Osteocyte (in vitro differentiated cells): Measurements from ENCODE around the gene ITGA7. TPM values are rescaled to one million over a fixed set of nuclear protein-coding genes. Genes with fewer than 3 reads are reported as not detected.

Source experiments
- DNase-seq: peaks from one replicate; pipeline ENCODE4 v3.0.0; 2021; ENCODE audit warnings: mixed read lengths; ENCODE audit not compliant: unreplicated experiment; ENCODE audit errors: extremely low spot score
- H3K27ac Mint-ChIP-seq: one replicate; pipeline ENCODE4 v1.8.0; 2021; ENCODE audit warnings: mild to moderate bottlenecking, mixed read lengths; ENCODE audit not compliant: unreplicated experiment
- H3K27me3 Mint-ChIP-seq: one replicate; pipeline ENCODE4 v1.8.0; 2021; ENCODE audit warnings: mixed read lengths; ENCODE audit not compliant: unreplicated experiment
- H3K36me3 Mint-ChIP-seq: one replicate; pipeline ENCODE4 v1.8.0; 2021; ENCODE audit warnings: mixed read lengths; ENCODE audit not compliant: unreplicated experiment
- H3K4me1 Mint-ChIP-seq: one replicate; pipeline ENCODE4 v1.8.0; 2021; ENCODE audit warnings: mixed read lengths; ENCODE audit not compliant: unreplicated experiment
- H3K4me3 Mint-ChIP-seq: one replicate; pipeline ENCODE4 v1.8.0; 2021; ENCODE audit warnings: mild to moderate bottlenecking, moderate library complexity, mixed read lengths; ENCODE audit not compliant: unreplicated experiment
- H3K9me3 Mint-ChIP-seq: one replicate; pipeline ENCODE4 v1.8.0; 2021; ENCODE audit warnings: mixed read lengths; ENCODE audit not compliant: unreplicated experiment
- total RNA-seq: library from RNA; stranded (reverse); gene quantifications from 2 replicates; pipeline ENCODE4 v1.2.1, GENCODE V29; 2021
- TF ChIP-seq, protein P1 (sequence below): fragments of 200-600 bp; sonication (generic); IDR thresholded peaks from 2 replicates; pipeline ENCODE4 v1.5.0; 2021; ENCODE audit warnings: antibody characterized with exemption, mild to moderate bottlenecking, moderate library complexity

ITGA7 gene
- total RNA-seq, 1 donor from 2014 or later = 5.7 TPM

DNA sequence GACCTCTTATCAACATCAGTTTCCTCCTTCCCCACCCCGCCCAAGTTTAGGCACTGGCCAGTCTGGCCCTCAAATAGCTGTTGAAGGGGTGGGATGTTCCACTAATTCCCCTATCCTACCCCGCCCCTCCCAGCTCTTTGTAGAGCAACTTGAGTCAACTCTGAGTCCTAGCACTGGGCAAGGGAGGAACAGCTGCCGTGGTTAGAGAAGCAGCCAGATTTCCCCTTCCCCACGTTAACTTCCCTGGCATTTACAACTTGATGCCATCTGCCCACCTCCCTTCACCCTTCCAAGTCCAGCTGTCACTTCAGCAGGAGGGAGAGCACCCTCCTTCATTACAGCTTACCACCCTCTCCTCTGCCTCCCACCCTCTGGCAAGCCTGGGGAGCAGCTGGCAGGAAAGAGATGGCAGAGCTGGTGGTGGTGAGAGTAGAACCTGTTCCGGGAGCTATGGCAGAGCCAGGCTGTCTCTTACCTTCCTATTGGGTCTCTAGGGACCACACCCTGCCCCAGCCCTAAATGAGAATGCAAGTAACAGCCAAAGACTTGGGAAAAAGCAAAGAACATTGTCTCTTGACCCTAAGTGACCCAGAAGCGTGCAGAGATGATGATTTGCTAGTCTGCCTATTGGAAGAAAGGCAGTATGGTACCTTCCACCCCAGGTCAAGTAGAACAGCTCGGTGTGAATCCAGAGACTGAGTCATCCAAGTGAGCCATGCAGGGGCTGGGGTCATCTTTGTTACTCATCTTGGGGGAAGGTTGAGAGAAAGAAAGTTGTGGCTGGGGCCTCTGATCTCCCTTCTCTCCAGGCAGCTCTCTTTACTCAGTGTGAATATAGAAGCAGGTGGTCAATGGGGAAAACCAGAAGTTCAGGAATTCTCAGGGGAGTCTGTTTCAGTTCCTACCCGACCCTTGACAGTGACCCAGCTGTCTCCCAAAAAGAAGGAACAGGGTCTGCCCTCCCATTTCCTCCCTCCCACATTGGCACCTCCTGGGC lies 9.6 kb upstream of the ITGA7 start:
- Mint-ChIP-seq H3K4me1 (peaks cover 51% of the 10 kb centered on the region), H3K27me3 (peaks cover 4% of the 10 kb centered on the region), H3K36me3 (no peaks in the 10 kb centered on the region), H3K4me3 (peak overlapping the region; percentile 91), H3K9me3 (no peaks in the 10 kb centered on the region), H3K27ac (peak overlapping the region; percentile 95)
- TF ChIP-seq, protein P1, sequence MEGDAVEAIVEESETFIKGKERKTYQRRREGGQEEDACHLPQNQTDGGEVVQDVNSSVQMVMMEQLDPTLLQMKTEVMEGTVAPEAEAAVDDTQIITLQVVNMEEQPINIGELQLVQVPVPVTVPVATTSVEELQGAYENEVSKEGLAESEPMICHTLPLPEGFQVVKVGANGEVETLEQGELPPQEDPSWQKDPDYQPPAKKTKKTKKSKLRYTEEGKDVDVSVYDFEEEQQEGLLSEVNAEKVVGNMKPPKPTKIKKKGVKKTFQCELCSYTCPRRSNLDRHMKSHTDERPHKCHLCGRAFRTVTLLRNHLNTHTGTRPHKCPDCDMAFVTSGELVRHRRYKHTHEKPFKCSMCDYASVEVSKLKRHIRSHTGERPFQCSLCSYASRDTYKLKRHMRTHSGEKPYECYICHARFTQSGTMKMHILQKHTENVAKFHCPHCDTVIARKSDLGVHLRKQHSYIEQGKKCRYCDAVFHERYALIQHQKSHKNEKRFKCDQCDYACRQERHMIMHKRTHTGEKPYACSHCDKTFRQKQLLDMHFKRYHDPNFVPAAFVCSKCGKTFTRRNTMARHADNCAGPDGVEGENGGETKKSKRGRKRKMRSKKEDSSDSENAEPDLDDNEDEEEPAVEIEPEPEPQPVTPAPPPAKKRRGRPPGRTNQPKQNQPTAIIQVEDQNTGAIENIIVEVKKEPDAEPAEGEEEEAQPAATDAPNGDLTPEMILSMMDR = no peak
- no peak for DNase-seq

GRCh38 chr12:55716582-55716957 lies 8.9 kb upstream of the ITGA7 start:
- no peaks in the 10 kb centered on the region for H3K36me3 Mint-ChIP-seq
- no peak for DNase-seq
- peaks cover 50% of the 10 kb centered on the region for H3K4me1 Mint-ChIP-seq
- no peaks in the 10 kb centered on the region for H3K9me3 Mint-ChIP-seq
- peak overlapping the region; percentile 95 for H3K27ac Mint-ChIP-seq
- peaks cover 10% of the 10 kb centered on the region for H3K27me3 Mint-ChIP-seq
- H3K4me3 Mint-ChIP-seq = peak overlapping the region; percentile 91
- TF ChIP-seq, protein P1 = no peak

- Mint-ChIP-seq H3K27ac (peak within 1 kb of the TSS; percentile 95), H3K27me3 (peaks cover 10% of the 10 kb centered on the region), H3K9me3 (no peaks in the 10 kb centered on the region), H3K4me3 (peak within 1 kb of the TSS; percentile 91), H3K36me3 (no peaks in the 10 kb centered on the region), H3K4me1 (peaks cover 46% of the 10 kb centered on the region)
- TF ChIP-seq, protein P1 = no peak
- DNase-seq = peak; percentile 96
These were observed 8.3 kb upstream of the ITGA7 start, which contains the start of gene BLOC1S1 for GRCh38 chr12:55715833-55716581. TSS of gene BLOC1S1 (plus strand) at chr12:55716046. CDS start at chr12:55716052, 6 bp downstream.

DNA sequence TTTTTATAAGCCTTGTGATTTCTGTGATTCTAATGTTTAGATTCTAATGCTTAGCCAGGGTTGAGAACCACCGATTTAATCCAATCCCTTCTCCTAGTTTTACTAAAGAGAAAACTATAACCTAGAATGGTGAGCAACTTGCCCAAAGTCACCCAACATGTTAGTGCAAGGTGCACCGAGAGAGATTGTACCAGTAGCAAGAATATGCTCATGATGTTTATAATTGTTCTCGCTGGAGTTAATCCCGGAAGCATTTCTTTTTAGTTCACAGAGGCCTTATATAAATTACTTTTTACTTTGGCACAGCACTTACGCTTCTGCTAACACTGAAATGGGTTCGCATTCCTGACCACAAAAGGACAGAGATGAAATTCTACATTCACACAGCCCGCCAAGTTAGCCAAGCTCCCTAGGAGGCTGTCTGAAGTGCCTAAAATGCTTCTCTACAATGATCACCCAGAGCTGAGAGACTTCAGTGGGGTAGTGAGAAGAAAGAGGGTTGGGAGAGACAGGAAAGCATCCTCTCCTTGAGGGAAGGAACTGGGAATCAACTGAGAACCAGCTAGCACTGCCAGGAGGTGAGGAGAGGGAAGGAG lies 7.6 kb upstream of the ITGA7 start:
- Mint-ChIP-seq H3K27ac (peak overlapping the region; percentile 95), H3K9me3 (no peaks in the 10 kb centered on the region), H3K27me3 (peaks cover 13% of the 10 kb centered on the region), H3K36me3 (no peaks in the 10 kb centered on the region), H3K4me3 (peak overlapping the region; percentile 91), H3K4me1 (peaks cover 38% of the 10 kb centered on the region)
- TF ChIP-seq, protein P1 = no peak
- DNase-seq = no peak
